Measurements from ENCODE around the gene CREB5.
A peak's percentile ranks its signal among the peaks of the same experiment; 100 is the strongest.

GRCh38 chr7:28626624-28627262 lies 214.4 kb downstream of the CREB5 start:
- TF ChIP-seq CTCF (IDR thresholded peaks at IDR 0.05) (peak in 5 of 6 experiments; percentile 24 to 55 (median 45)), EP300 (IDR thresholded peaks at IDR 0.05) (no peak), POLR2AphosphoS5 (IDR thresholded peaks at IDR 0.05) (no peak)
